ENCODE results near the gene KNL1.

Gene KNL1

DNA sequence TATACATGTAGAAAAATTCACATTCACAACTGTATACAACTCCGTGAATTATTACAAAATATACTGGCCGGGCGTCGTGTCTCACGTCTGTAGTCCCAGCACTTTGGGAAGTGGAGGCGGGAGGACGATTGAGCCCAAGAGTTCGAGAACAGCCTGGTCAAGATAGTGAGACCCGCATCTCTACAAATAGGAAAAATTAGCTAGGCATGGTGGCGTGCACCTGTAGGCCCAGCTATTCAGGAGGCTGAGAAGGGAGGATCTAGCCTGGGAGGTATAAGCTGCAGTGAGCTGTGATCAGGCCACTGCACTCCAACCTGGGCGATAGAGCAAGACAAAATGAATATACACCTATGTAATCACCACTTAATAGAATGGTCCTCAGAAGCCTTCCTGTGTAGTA lies 102.2 kb downstream of the KNL1 start:
- Histone ChIP-seq H3K4me1 (ENCODE audit: insufficient read depth, poor library complexity, severe bottlenecking) (peaks cover 13% of the 10 kb centered on the region), H3K36me3 (ENCODE audit: low read depth) (peaks cover 52% of the 10 kb centered on the region), H3K27me3 (ENCODE audit: insufficient read depth, poor library complexity, severe bottlenecking) (no peaks in the 10 kb centered on the region), H3K4me3 (ENCODE audit: severe bottlenecking) (peak overlapping the region; percentile 79), H3K27ac (ENCODE audit: poor library complexity, severe bottlenecking) (peak overlapping the region; percentile 81), H3K9me3 (ENCODE audit: severe bottlenecking) (no peaks in the 10 kb centered on the region)
- no peak for DNase-seq (ENCODE audit: low spot score)
- ATAC-seq (ENCODE audit: low read depth) = no peak
- TF ChIP-seq, protein P1, sequence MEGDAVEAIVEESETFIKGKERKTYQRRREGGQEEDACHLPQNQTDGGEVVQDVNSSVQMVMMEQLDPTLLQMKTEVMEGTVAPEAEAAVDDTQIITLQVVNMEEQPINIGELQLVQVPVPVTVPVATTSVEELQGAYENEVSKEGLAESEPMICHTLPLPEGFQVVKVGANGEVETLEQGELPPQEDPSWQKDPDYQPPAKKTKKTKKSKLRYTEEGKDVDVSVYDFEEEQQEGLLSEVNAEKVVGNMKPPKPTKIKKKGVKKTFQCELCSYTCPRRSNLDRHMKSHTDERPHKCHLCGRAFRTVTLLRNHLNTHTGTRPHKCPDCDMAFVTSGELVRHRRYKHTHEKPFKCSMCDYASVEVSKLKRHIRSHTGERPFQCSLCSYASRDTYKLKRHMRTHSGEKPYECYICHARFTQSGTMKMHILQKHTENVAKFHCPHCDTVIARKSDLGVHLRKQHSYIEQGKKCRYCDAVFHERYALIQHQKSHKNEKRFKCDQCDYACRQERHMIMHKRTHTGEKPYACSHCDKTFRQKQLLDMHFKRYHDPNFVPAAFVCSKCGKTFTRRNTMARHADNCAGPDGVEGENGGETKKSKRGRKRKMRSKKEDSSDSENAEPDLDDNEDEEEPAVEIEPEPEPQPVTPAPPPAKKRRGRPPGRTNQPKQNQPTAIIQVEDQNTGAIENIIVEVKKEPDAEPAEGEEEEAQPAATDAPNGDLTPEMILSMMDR (IDR thresholded peaks at IDR 0.05; ENCODE audit: poor library complexity, severe bottlenecking) = no peak

DNA sequence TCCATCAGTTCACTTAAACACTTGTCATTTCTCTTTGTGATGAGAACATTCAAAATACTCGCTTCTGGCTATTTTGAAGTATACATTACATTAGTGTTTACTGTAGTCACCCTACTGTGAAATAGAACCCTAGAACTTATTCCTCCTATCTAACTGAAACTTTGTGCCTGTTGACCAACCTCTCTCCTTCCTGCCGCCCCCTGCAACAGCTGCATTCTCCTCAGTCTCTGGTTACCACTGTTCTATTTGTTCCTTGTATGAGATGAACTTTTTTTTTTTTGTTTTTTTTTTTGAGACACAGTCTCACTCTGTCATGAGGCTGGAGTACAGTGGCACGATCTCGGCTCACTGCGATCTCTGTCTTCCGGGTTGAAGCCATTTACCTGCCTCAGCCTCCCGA lies 103.9 kb downstream of the KNL1 start:
- DNase-seq (ENCODE audit: low spot score) (no peak), ATAC-seq (ENCODE audit: low read depth) (no peak)
- TF ChIP-seq, protein P1 (IDR thresholded peaks at IDR 0.05; ENCODE audit: poor library complexity, severe bottlenecking) = no peak
- Histone ChIP-seq H3K27me3 (ENCODE audit: insufficient read depth, poor library complexity, severe bottlenecking) (no peaks in the 10 kb centered on the region), H3K27ac (ENCODE audit: poor library complexity, severe bottlenecking) (no peak overlapping the region), H3K36me3 (ENCODE audit: low read depth) (peaks cover 68% of the 10 kb centered on the region), H3K4me1 (ENCODE audit: insufficient read depth, poor library complexity, severe bottlenecking) (peaks cover 13% of the 10 kb centered on the region), H3K9me3 (ENCODE audit: severe bottlenecking) (no peaks in the 10 kb centered on the region), H3K4me3 (ENCODE audit: severe bottlenecking) (no peak overlapping the region)

DNA sequence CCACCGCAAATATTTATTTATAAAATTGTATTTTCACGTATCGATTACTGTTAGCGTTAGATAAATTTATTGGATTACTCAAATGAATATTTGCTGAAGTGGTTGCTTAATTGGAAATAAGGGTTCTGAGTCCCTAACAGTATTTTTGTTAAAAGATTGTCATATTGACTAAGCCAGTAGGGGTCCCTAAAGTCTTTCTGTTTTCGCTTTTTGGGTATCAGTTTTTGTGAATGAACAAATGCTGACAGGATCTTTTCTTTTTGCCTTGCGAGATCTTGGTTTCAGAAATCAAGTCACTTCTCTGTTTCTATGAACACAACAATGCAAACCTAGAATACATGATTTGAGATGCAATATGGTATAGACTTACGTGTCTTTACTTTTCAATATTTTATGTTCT lies 108.0 kb downstream of the KNL1 start:
- Histone ChIP-seq H3K27ac (ENCODE audit: poor library complexity, severe bottlenecking) (no peak overlapping the region), H3K4me3 (ENCODE audit: severe bottlenecking) (no peak overlapping the region), H3K36me3 (ENCODE audit: low read depth) (peaks cover 97% of the 10 kb centered on the region), H3K9me3 (ENCODE audit: severe bottlenecking) (no peaks in the 10 kb centered on the region), H3K27me3 (ENCODE audit: insufficient read depth, poor library complexity, severe bottlenecking) (no peaks in the 10 kb centered on the region), H3K4me1 (ENCODE audit: insufficient read depth, poor library complexity, severe bottlenecking) (no peaks in the 10 kb centered on the region)
- no peak for DNase-seq (ENCODE audit: low spot score)
- TF ChIP-seq, protein P1 (IDR thresholded peaks at IDR 0.05; ENCODE audit: poor library complexity, severe bottlenecking) = peak; percentile 43
- ATAC-seq (ENCODE audit: low read depth) = no peak

DNA sequence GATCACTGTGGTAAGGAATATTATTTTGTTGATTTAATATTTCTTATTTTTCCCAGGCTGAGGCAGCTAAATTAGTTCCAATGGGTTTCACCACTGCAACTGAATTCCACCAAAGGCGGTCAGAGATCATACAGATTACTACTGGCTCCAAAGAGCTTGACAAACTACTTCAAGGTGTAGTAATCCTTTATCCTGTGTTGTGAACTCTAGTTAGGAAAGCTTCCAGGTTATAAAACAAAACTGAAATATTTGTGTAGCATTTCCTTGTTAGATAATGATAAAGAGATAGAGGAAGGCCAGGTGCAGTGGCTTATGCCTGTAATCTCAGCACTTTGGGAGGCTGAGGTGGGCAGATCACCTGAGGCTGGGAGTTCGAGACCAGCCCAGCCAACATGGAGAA lies 112.1 kb downstream of the KNL1 start:
- no peaks in the 10 kb centered on the region for H3K27me3 ChIP-seq (ENCODE audit: insufficient read depth, poor library complexity, severe bottlenecking)
- H3K36me3 ChIP-seq (ENCODE audit: low read depth) = peaks cover 95% of the 10 kb centered on the region
- ATAC-seq (ENCODE audit: low read depth) (no peak), DNase-seq (ENCODE audit: low spot score) (no peak)
- no peaks in the 10 kb centered on the region for H3K4me1 ChIP-seq (ENCODE audit: insufficient read depth, poor library complexity, severe bottlenecking)
- no peaks in the 10 kb centered on the region for H3K9me3 ChIP-seq (ENCODE audit: severe bottlenecking)
- H3K27ac ChIP-seq (ENCODE audit: poor library complexity, severe bottlenecking) = no peak overlapping the region
- TF ChIP-seq, protein P1 (IDR thresholded peaks at IDR 0.05; ENCODE audit: poor library complexity, severe bottlenecking) = no peak
- no peak overlapping the region for H3K4me3 ChIP-seq (ENCODE audit: severe bottlenecking)

Data from RWPE2 (cell line).